K562 (cell line): ENCODE data around the gene KASH5. TPM values are rescaled to one million over a fixed set of nuclear protein-coding genes. Genes with fewer than 3 reads are reported as not detected.

ENCODE experiments used
- CHD2 ChIP-seq: IDR thresholded peaks from 2 replicates; pipeline ENCODE4 v1.6.1; 2011; ENCODE audit warnings: low read depth, low read length
- CTCF ChIP-seq, 3 experiments: IDR thresholded peaks in 2 of 3; conservative IDR thresholded peaks in 1 of 3; 2 replicates each; pipeline ENCODE4 v1.5.1; 2011 to 2012; ENCODE audit warnings: low read length in 3 of 3, mild to moderate bottlenecking in 3 of 3, control low read depth in 2 of 3, improper control_type of control experiment in 1 of 3, inconsistent platforms in 1 of 3, low read depth in 1 of 3, mixed read lengths in 1 of 3, moderate library complexity in 1 of 3; ENCODE audit not compliant: insufficient read depth in 2 of 3
- DLX4 ChIP-seq: fragments of 250-450 bp; sonication (Bioruptor Pico); IDR thresholded peaks from 2 replicates; pipeline ENCODE4 v1.6.1; 2021; ENCODE audit warnings: mild to moderate bottlenecking
- GABPB1 ChIP-seq: sonication (generic); formaldehyde crosslinking; IDR thresholded peaks from 2 replicates; pipeline ENCODE4 v1.8.0; 2022; ENCODE audit warnings: mild to moderate bottlenecking, missing genetic modification reagents
- JUNB ChIP-seq: fragments of 450-650 bp; formaldehyde crosslinking; conservative IDR thresholded peaks from 2 replicates; pipeline ENCODE4 v1.4.0; 2020; ENCODE audit warnings: mild to moderate bottlenecking
- PTRF ChIP-seq: fragments of 450-650 bp; IDR thresholded peaks from 2 replicates; pipeline ENCODE4 v1.6.1; 2016; ENCODE audit warnings: mild to moderate bottlenecking, missing genetic modification characterization, missing compliant biosample characterization
- SAFB ChIP-seq: fragments of 200-400 bp; formaldehyde crosslinking; IDR thresholded peaks from 2 replicates; pipeline ENCODE4 v1.6.1; 2017; ENCODE audit warnings: low read depth, low read length, borderline replicate concordance
- SETDB1 ChIP-seq: IDR thresholded peaks from one replicate; pipeline ENCODE4 v1.6.1; 2012; ENCODE audit warnings: low read length, control low read depth, inconsistent platforms
- SREBF2 ChIP-seq: sonication (generic); formaldehyde crosslinking; IDR thresholded peaks from 2 replicates; pipeline ENCODE4 v1.4.0; 2020; ENCODE audit warnings: mild to moderate bottlenecking, missing genetic modification reagents
- TBL1XR1 ChIP-seq, 2 experiments: IDR thresholded peaks; 2 replicates each; pipeline ENCODE4 v1.6.1; 2012; ENCODE audit warnings: improper control_type of control experiment in 2 of 2, low read length in 2 of 2, mild to moderate bottlenecking in 1 of 2
- TSC22D4 ChIP-seq: fragments of 450-650 bp; IDR thresholded peaks from 2 replicates; pipeline ENCODE4 v1.6.1; 2016; ENCODE audit warnings: missing genetic modification characterization, missing biosample characterization, control low read depth
- ZNF124 ChIP-seq: sonication (generic); formaldehyde crosslinking; IDR thresholded peaks from 2 replicates; pipeline ENCODE4 v1.8.1; 2022; ENCODE audit warnings: missing genetic modification reagents
- ZNF143 ChIP-seq: sonication (generic); formaldehyde crosslinking; IDR thresholded peaks from 2 replicates; pipeline ENCODE4 v1.9.0; 2022; ENCODE audit warnings: mild to moderate bottlenecking, missing genetic modification reagents
- ZNF592 ChIP-seq: fragments of 450-650 bp; IDR thresholded peaks from 2 replicates; pipeline ENCODE4 v1.6.1; 2017; ENCODE audit warnings: antibody characterized with exemption, mild to moderate bottlenecking
- ZNF609 ChIP-seq: sonication (generic); formaldehyde crosslinking; IDR thresholded peaks from 2 replicates; pipeline ENCODE4 v1.8.1; 2023; ENCODE audit warnings: missing genetic modification reagents, mild to moderate bottlenecking, borderline replicate concordance
- ZNF778 ChIP-seq: fragments of 450-650 bp; formaldehyde crosslinking; IDR thresholded peaks from 2 replicates; pipeline ENCODE4 v1.4.0; 2020; ENCODE audit warnings: mild to moderate bottlenecking, moderate library complexity
- polyA plus RNA-seq, 8 experiments: library from polyadenylated mRNA; depleted of rRNA in 4 of 8; stranded (reverse) in 5 of 8; unstranded in 3 of 8; fragments of >200 nt; fragmentation: Nextera tagmentation in 2 of 8; fragmentation: Illumina TruSeq in 1 of 8; extraction: Ambion mirVana in 2 of 8; extraction: Trizol in 1 of 8; gene quantifications; 2 replicates each; pipeline versions ENCODE4 v1.2.1 to v1.2.3, GENCODE V29; 2011 to 2014; ENCODE audit warnings: inconsistent platforms in 1 of 8, missing spikeins in 1 of 8
- total RNA-seq, 7 experiments: library from RNA; depleted of rRNA in 6 of 7; stranded (reverse); fragments of >200 nt in 6 of 7; fragmentation: Illumina TruSeq in 2 of 7; extraction: Trizol in 2 of 7; gene quantifications; 2 replicates each; pipeline versions ENCODE4 v1.2.1 to v1.2.3, GENCODE V29; 2011 to 2021; ENCODE audit warnings: low replicate concordance in 1 of 7

KASH5 gene
- total and polyA plus RNA-seq, 9 of the 15 experiments (the other 6 are each of a cell fraction or from before 2014, with no cell fraction given), result 0.07 to 0.84 (median 0.34) TPM; not detected in 1

GRCh38 chr19:49363268-49364082 is 24.6 kb upstream of the KASH5 start, which contains the start of gene DKKL1 (continued):
- TF ChIP-seq PTRF (tag) (no peak), TBL1XR1 (IDR thresholded peaks at IDR 0.05; ENCODE audit: low read length in 2 of 2) (peak in 1 of 2 experiments; percentile 14; a peak in 1 of 4 replicates), SAFB (no peak), SREBF2 (CRISPR knock-in tag) (no peak), JUNB (CRISPR knock-in tag) (no peak), SETDB1 (peak; percentile 83), ZNF124 (CRISPR knock-in tag) (no peak), CHD2 (no peak), TSC22D4 (tag) (no peak), GABPB1 (CRISPR knock-in tag) (peak; percentile 39; the same call in 1 of the 2 replicates), CTCF (IDR thresholded peaks at IDR 0.05 in 2 of 3, conservative IDR thresholded peaks at IDR 0.05 in 1 of 3; ENCODE audit: insufficient read depth in 2 of 3, low read depth in 1 of 3, low read length in 3 of 3) (peak; percentile 49 to 59 (median 49); a peak in 5 of 6 replicates), ZNF592 (no peak), ZNF778 (no peak), ZNF143 (0 out of 2 replicates have a peak, but pooled peaks have one; percentile 25), ZNF609 (CRISPR knock-in tag) (no peak), DLX4 (CRISPR knock-in tag) (no peak)
